GM12891 (cell line): ENCODE results near the gene ESCO1. TPM values are rescaled to one million over a fixed set of nuclear protein-coding genes. Genes with fewer than 3 reads are reported as not detected.
"Not testable (repeated sequence)": the region's sequence is repeated elsewhere in the genome, so short reads cannot be mapped to it uniquely, and the experiment has no call there.

Experiments used
- DNase-seq: peaks from one replicate; pipeline ENCODE4 v3.0.0; 2011; ENCODE audit warnings: low spot score; ENCODE audit not compliant: insufficient read length
- FAIRE-seq: peaks from 2 replicates; lab custom pipeline; 2011; peaks lifted over from hg19 to GRCh38; lab: Jason Lieb, UNC
- PAX5 ChIP-seq: IDR thresholded peaks from 2 replicates; pipeline ENCODE4 v1.6.1; 2011; ENCODE audit warnings: low read length, moderate library complexity, mild to moderate bottlenecking; ENCODE audit not compliant: insufficient read depth, severe bottlenecking
- POLR2A ChIP-seq: IDR thresholded peaks from 2 replicates; pipeline ENCODE4 v1.6.1; 2011; ENCODE audit warnings: low read depth, low read length, control low read depth
- POLR2AphosphoS5 ChIP-seq: IDR thresholded peaks from 2 replicates; pipeline ENCODE4 v1.6.1; 2011; ENCODE audit warnings: low read depth, low read length, control low read depth
- POU2F2 ChIP-seq: IDR thresholded peaks from 2 replicates; pipeline ENCODE4 v1.6.1; 2011; ENCODE audit warnings: low read depth, mild to moderate bottlenecking, control low read depth, low read length, moderate library complexity
- SPI1 ChIP-seq: IDR thresholded peaks from 2 replicates; pipeline ENCODE4 v1.6.1; 2011; ENCODE audit warnings: low read depth, low read length, control low read depth
- TAF1 ChIP-seq: IDR thresholded peaks from 2 replicates; pipeline ENCODE4 v1.6.1; 2011; ENCODE audit warnings: low read depth, low read length, control low read depth
- polyA plus RNA-seq: library from polyadenylated mRNA; unstranded; fragments of >200 nt; gene quantifications from one replicate; pipeline ENCODE4 v1.2.1, GENCODE V29; 2012; ENCODE audit warnings: low read depth, missing spikeins, inconsistent platforms; ENCODE audit not compliant: missing spikeins

The ESCO1 gene
- 7.5 TPM for polyA plus RNA-seq

- TF ChIP-seq PAX5 (no peak), TAF1 (peak; percentile 83), POLR2A (peak; percentile 89), POLR2AphosphoS5 (peak; percentile 95), SPI1 (peak; percentile 51; the same call in 1 of the 2 replicates), POU2F2 (no peak)
- peak; percentile 86 for DNase-seq
- FAIRE-seq, result peak; percentile 100
Measured at GRCh38 chr18:21600526-21601410, at the start of gene ESCO1. Gene ESCO1 (minus strand): TSS chr18:21600704. CDS start chr18:21574843, 25,861 bp downstream.

- not testable (repeated sequence) for FAIRE-seq, DNase-seq
Measured at GRCh38 chr18:21640375-21640774, 39.9 kb upstream of the ESCO1 start.

- no peak for TF ChIP-seq PAX5
- TF ChIP-seq TAF1, result no peak
- no peak for TF ChIP-seq POLR2AphosphoS5
- TF ChIP-seq POLR2A, result no peak
- TF ChIP-seq SPI1, result no peak
- no peak for TF ChIP-seq POU2F2
- no peak for FAIRE-seq
- DNase-seq, result no peak
Measured at GRCh38 chr18:21638822-21639221, 38.3 kb upstream of the ESCO1 start.

GRCh38 chr18:21636769-21637168, 36.3 kb upstream of the ESCO1 start:
- DNase-seq, result no peak
- FAIRE-seq, result no peak
- no peak for TF ChIP-seq POLR2AphosphoS5
- TF ChIP-seq SPI1, result no peak
- TF ChIP-seq PAX5, result no peak
- no peak for TF ChIP-seq TAF1
- no peak for TF ChIP-seq POLR2A
- TF ChIP-seq POU2F2, result no peak

GRCh38 chr18:21634588-21635199, 34.2 kb upstream of the ESCO1 start:
- FAIRE-seq, result no peak
- no peak for DNase-seq
- TF ChIP-seq POLR2AphosphoS5, result peak; percentile 68; the same call in 1 of the 2 replicates
- peak; percentile 43 for TF ChIP-seq POLR2A
- no peak for TF ChIP-seq POU2F2
- no peak for TF ChIP-seq SPI1
- TF ChIP-seq PAX5, result no peak
- TF ChIP-seq TAF1, result no peak

- FAIRE-seq (no peak), DNase-seq (no peak)
- TF ChIP-seq POLR2AphosphoS5 (no peak), POLR2A (no peak), PAX5 (no peak), POU2F2 (no peak), TAF1 (no peak), SPI1 (no peak)
Measured at GRCh38 chr18:21632393-21632792, 31.9 kb upstream of the ESCO1 start.

- DNase-seq (no peak), FAIRE-seq (peak; percentile 94)
- TF ChIP-seq PAX5 (no peak), POLR2A (no peak), TAF1 (no peak), POLR2AphosphoS5 (peak; percentile 65), POU2F2 (peak; percentile 65; the same call in 1 of the 2 replicates), SPI1 (peak; percentile 43)
Measured at GRCh38 chr18:21629089-21629832, 28.8 kb upstream of the ESCO1 start.

- not testable (repeated sequence) for FAIRE-seq, DNase-seq
Measured at GRCh38 chr18:21621640-21622039, 21.1 kb upstream of the ESCO1 start.

GRCh38 chr18:21612125-21613039, 11.9 kb upstream of the ESCO1 start, which contains the start of gene SNRPD1:
Gene SNRPD1 (plus strand): TSS chr18:21612314. CDS start chr18:21612430, 116 bp downstream.
- peak; percentile 93 for FAIRE-seq
- DNase-seq, result peak; percentile 88
- TF ChIP-seq POLR2AphosphoS5 (peak; percentile 97), PAX5 (no peak), SPI1 (no peak), POU2F2 (peak; percentile 74), TAF1 (peak; percentile 96), POLR2A (peak; percentile 96)

GRCh38 chr18:21611401-21612124, 11.1 kb upstream of the ESCO1 start:
- not testable (repeated sequence) for FAIRE-seq, DNase-seq
